Stimulated activated CD8-positive, alpha-beta memory T cell treated with anti-CD3 and anti-CD28 coated beads, Interleukin-4, amount 100 ng/mL, for 24 hours (primary cell): ENCODE data around the gene PCBP3.

Experiments
- DNase-seq: peaks from one replicate; pipeline ENCODE4 v3.0.0-alpha.2; 2020; ENCODE audit warnings: low read depth

The PCBP3 gene

DNA sequence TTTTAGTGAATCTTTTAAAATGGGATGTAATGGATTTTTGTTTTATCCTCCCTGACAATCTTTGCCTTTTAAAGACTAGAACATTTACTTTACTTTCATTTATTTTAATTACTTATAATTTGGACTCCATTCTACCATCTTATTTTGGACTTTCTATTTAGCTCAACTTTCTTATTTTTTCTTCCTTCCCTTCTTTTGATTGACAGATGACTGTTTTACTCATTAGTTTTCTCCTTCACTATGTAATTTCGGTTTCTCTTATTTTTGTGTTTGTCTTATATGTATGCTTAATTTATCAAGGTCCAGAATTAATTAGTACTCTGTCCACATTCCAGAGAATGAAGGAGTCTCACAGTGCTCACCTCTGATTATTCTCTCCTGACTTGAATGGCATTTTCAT is 109.9 kb downstream of the PCBP3 start:
- DNase-seq, result no peak

DNA sequence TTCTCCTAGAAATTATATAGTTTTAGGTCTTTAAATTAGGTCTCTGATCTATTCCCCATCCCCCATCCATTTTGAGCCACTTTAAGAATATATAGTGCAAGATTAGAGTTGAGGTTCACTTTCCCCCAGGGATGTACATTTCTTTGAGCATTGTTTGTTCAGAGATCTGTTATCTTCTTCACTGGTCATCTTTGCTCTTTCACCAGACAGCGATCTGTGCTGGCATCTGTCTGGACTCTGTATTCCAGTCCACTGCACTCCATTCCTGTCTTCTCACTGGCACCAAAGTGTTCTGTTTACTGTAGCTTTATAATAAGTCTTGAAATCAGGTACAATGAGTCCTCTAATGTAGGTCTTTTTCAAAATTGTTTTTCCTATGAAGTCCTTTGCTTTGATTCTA is 112.5 kb downstream of the PCBP3 start:
- no peak for DNase-seq

GRCh38 chr21:45756669-45757068 is 113.1 kb downstream of the PCBP3 start:
- DNase-seq, result no peak

GRCh38 chr21:45761704-45762103 is 118.2 kb downstream of the PCBP3 start:
- no peak for DNase-seq

GRCh38 chr21:45763074-45763473 is 119.5 kb downstream of the PCBP3 start:
- DNase-seq, result no peak

DNA sequence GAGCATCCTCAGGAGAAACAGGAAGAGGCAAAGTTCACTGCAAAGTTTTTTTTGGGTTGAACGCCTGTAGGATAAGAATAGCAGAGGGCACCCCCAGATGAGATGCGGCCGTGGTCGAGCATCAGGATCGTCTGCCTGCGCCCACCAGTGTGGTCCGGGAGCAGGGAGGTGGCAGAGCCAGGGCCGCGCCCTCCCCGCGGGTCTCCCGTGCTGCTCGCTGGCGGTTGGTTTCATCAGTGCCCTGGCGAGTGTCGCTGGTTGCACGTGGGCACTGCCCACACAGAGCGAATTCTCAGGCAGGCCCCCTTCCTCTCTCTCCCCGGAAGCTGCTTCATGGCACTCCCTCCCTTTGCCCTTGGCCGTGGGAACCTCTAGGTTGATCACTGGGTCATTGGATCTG is 120.0 kb downstream of the PCBP3 start:
- DNase-seq, result no peak

DNA sequence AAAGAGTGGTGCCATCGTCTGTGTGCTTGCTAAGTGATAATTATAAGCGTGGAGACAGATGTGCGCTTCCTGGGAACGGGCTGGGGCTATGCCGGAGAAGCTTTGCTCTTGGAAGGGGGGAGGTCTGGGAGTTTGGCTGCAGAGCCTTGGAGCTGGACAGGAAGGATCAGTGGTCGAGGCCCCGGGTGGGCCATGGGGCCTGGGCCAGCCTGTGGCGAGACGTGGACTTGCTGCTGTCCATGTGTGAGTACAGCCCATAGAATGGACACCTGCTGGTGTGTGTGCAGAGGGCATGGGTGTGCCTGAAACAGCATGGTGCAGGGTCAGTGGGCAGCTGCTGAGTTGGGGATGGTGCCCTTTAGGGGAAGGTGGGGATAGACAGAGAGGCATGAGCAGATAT is 121.3 kb downstream of the PCBP3 start:
- DNase-seq, result no peak

GRCh38 chr21:45765375-45765774 is 121.8 kb downstream of the PCBP3 start:
- DNase-seq, result no peak

- no peak for DNase-seq
Measured at GRCh38 chr21:45766055-45766454, 122.5 kb downstream of the PCBP3 start.

DNA sequence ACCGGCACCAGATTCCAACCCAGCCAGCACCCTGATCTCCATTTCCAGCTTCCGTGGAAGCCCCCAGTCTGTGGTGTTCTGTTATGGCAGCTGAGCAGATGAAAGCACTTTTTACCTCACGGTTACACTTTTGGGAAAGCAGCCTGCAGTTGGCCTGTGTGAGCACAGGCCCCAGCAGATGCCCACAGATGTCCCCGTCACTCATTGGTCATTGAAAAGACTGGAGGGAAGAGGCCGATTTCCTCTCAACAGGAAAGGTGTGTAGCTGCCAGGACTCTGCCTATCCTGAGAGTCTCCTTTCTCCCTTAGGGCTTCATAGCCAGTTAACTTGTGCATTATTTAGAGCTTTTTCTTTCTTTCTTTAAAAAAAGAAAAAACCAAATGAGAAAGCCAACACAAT is 123.0 kb downstream of the PCBP3 start:
- no peak for DNase-seq

DNA sequence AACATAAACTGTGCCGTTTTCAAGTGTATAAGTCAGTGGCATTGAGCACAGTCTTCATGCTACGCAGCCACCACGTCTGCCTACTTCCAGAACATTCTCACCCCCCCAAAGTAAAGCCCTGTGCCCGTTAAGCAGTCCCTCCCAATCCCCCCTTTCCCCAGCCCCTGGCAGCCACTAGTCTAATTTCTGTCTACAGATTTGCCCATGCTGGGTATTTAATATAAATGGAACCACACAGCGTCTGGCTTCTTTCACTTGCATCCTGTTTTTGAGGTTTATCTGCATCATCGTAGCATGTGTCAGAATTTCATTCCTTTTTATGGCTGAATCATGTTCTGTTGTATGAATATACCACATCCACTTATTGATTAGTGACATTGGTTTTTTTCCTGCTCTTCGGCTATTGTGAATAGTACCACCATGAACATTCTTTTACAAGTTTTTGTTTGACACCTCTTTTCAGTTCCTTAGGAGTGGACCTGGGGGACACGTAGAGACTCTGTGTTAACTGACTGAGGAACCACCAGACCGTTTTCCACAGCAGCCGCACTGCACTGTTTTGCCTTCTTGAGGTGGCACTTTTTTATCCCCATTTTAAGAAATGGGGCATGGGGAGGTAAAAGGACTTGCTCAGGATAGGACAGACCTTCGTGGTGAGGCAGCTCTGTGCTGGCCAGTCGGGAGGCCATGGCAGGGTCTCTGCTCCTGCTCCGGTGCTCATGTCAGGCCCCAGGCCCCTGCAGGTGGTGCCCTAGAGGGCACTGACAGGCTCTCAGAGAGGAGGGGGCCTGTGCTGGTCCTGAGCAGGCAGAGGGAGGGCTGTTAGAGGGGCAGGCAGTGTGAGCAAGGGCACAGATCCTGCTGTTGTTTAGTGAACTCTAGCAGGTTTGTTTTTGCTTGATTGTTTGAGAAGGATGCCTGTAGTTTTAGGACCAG is 123.8 kb downstream of the PCBP3 start:
- no peak for DNase-seq

- DNase-seq, result peak; percentile 18
Measured at GRCh38 chr21:45768011-45768739, 124.7 kb downstream of the PCBP3 start.

DNA sequence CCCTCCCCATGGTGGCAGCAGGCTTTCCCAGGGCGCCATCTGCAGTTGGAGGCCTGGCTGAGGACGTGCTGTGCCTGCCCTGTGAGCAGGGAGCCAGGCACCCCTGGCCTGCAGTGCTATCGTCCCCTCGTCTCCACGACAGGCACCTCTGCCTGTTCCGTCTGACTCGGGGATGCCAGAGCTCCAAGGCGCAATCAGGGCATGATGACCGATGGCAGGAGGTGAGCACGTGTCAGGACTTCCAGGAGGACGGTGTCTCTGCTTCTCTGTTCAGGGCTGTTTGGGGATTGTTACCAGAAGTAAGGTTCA is 125.2 kb downstream of the PCBP3 start:
- DNase-seq, result no peak

GRCh38 chr21:45769294-45769693 is 125.8 kb downstream of the PCBP3 start:
- no peak for DNase-seq

DNA sequence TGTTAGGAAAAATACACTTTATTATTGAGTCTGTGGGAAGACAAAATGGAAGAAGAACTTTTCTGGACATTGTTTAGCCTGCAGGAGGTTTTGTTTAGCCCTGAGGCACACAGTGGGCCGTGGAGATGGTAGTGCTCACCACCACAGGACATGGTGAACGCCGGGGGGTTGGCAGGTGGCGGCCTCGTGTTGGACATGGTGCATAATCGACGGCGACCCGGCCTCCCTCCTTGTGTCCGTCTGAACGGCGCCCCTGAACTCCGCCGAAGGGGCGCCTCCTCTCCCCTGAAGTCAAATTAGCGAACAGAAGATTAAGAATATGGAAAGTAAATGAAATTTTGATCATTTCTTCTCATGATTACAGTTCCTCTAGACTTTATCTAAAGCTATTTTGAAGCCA is 126.4 kb downstream of the PCBP3 start:
- no peak for DNase-seq

DNA sequence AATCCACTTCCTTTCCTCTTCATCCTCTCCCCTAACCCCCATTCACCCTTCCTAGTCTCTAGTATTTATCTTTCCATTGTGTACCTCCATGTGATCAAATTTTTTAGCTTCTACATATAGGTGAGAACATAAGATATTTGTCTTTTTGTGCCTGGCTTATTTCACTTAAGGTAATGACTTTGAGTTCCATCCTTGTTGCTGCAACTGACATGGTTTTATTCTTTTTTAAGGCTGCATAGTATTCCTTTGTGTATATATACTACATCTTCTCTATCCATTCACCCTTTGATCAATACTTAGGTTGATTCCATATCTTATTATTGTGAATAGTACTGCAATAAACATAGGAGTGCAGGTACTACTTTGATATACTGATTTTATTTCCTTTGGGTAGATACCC is 128.7 kb downstream of the PCBP3 start:
- no peak for DNase-seq

- no peak for DNase-seq
Measured at GRCh38 chr21:45774291-45774690, 130.8 kb downstream of the PCBP3 start.

GRCh38 chr21:45776971-45777370 is 133.4 kb downstream of the PCBP3 start:
- no peak for DNase-seq

DNA sequence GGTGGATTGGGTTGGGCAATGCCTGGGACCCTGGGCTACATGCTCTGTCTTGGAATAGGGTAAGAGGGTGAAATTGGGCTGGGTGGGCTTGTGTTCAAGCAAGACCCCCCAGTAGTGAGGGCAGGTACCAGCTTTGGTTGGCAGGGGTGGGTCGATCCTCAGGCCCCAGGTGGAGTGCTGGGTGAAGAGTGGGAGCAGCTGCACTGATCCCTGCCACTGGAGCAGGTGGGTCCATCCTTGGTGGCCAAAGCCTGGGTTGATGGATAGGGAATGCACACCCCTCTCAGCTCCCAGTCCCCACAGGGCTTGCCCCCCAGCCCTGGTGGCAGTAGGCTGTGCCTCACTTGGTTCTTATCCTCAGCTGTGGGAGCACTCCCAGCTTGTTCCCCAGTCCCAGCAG is 135.2 kb downstream of the PCBP3 start:
- DNase-seq, result no peak

DNA sequence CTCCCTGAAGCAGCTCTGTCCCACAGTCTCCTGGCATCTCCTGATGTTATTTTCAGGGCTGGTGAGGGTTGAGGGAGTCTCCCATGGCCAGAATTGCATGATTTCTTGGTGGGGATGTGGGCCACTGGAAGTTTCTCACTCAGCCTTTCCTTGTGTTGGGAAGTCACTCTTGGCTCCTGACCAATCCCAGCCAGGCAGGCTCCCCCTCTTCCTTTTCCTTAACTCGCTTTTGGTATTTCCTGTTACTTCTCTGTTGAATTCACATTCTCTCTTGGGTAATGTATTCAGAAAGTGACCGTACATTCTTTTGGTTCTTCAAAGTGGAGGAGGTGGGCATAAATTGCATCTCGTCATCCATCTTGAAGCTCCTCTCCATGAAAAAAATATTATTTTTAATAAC is 135.7 kb downstream of the PCBP3 start:
- no peak for DNase-seq

DNA sequence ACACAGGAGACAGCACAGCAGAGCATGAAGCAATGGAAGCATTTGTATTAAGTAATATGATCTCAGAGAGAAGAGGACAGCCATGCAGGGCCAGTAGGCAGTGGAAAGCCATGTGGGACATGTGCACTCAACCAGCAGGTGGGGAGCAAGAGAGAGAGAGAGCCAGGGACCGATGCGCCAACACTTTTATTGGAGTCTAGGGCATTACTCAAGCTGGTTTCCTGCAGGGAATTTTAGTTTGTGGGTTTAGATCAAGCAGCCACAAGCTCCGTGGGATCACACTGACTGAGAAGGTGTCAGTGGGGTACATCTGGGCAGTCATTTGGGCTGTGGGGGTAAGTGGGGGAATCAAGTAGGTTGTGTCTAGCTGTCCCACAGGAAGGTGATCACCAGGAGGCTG is 137.1 kb downstream of the PCBP3 start:
- DNase-seq, result no peak

- no peak for DNase-seq
Measured at GRCh38 chr21:45781741-45782140, 138.2 kb downstream of the PCBP3 start.

DNA sequence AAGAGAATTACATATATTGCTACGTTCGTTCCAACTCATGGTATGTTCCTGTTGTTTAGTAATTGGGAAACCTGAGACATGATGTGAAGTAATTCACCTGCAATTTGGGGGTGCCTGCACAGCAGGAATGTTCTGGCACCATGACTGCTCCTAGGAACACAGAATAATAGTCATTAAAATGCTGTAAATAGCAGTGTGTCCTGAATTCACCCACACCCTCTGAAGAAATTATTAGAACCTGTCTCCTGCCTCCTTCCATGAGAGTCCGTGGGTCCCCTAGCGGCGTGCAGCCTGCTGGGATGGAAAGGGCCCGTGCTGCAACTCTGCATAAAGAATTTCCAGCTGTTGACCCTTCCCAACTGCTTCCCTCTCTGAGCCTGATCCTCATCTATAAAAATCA is 143.1 kb downstream of the PCBP3 start:
- no peak for DNase-seq

DNA sequence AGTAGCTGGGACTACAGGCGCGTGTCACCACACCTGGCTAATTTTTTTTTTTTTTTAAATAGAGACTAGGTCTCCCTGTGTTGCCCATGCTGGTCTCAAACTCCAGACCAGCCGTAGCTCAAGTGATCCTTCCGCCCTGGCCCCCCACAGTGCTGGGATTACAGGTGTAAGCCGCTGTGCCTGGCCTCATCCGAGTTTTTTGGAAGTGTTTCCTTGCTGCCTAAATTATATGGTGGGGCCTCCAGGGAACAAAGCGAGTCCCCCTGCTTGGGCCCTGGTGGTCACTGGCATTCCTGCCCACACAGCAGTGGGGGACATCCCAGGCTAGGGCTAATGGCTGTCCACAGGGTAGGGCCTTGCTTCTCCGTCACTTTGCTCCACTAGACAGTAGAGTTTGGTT is 143.8 kb downstream of the PCBP3 start:
- DNase-seq, result no peak
